H1 (cell line): ENCODE measurements around the gene MKLN1. TPM values are rescaled to one million over a fixed set of nuclear protein-coding genes. Genes with fewer than 3 reads are reported as not detected.

Source experiments
- CTCF ChIA-PET: fragments of 300-600 bp; sonication (Branson Sonifier 250); formaldehyde crosslinking; loops from one replicate; lab custom pipeline; 2021; ENCODE audit not compliant: partially characterized antibody; lab: Charles Lee
- POLR2A ChIA-PET: fragments of 300-600 bp; sonication (Branson Sonifier 250); formaldehyde crosslinking; loops from one replicate; lab custom pipeline; 2021; ENCODE audit warnings: inconsistent platforms; ENCODE audit not compliant: partially characterized antibody; lab: Charles Lee
- DNase-seq, 2 experiments: peaks; one replicate each; pipeline versions ENCODE4 v3.0.0 to v3.0.0-alpha.2; 2010 to 2022; ENCODE audit warnings: low spot score in 2 of 2, low read depth in 1 of 2, mixed read lengths in 1 of 2
- FAIRE-seq: peaks from 2 replicates; lab custom pipeline; 2011; peaks lifted over from hg19 to GRCh38; lab: Jason Lieb, UNC
- H2AFZ ChIP-seq: 2 replicates; pipeline ENCODE4 v1.8.1; 2012; ENCODE audit warnings: low read length, inconsistent platforms
- H2AK5ac ChIP-seq: 2 replicates; pipeline ENCODE4 v1.6.1; 2013; ENCODE audit warnings: low read depth, low read length
- H2BK120ac ChIP-seq: replicated peaks from 2 replicates; pipeline ENCODE3; 2013; ENCODE audit warnings: low read depth, low read length, inconsistent platforms
- H2BK12ac ChIP-seq: 2 replicates; pipeline ENCODE4 v1.6.1; 2013; ENCODE audit warnings: low read depth, low read length
- H2BK15ac ChIP-seq: 2 replicates; pipeline ENCODE4 v1.6.1; 2013; ENCODE audit warnings: low read length
- H2BK20ac ChIP-seq: 2 replicates; pipeline ENCODE4 v1.6.1; 2013; ENCODE audit warnings: low read length
- H2BK5ac ChIP-seq: 2 replicates; pipeline ENCODE4 v1.6.1; 2013; ENCODE audit warnings: low read depth, low read length
- H3K14ac ChIP-seq: 2 replicates; pipeline ENCODE4 v1.6.1; 2013; ENCODE audit warnings: inconsistent platforms; ENCODE audit not compliant: insufficient read length
- H3K18ac ChIP-seq: 2 replicates; pipeline ENCODE4 v1.6.1; 2013; ENCODE audit warnings: low read length; ENCODE audit errors: extremely low read depth
- H3K23ac ChIP-seq: 2 replicates; pipeline ENCODE4 v1.6.1; 2013; ENCODE audit warnings: inconsistent platforms; ENCODE audit not compliant: insufficient read length
- H3K23me2 ChIP-seq: 2 replicates; pipeline ENCODE4 v1.6.1; 2013; ENCODE audit warnings: low read depth, low read length
- H3K27ac ChIP-seq: 2 replicates; pipeline ENCODE4 v1.6.1; 2011; ENCODE audit warnings: low read depth, low read length, inconsistent platforms
- H3K27me3 ChIP-seq, 4 experiments: replicated peaks in 1 of 4; 1 replicate in 1 of 4; 2 replicates in 3 of 4; pipeline versions ENCODE4 v1.6.1 to v1.8.1; 2011 to 2013; ENCODE audit warnings: low read length in 3 of 4, mild to moderate bottlenecking in 3 of 4, inconsistent platforms in 2 of 4, mixed read lengths in 2 of 4, moderate library complexity in 1 of 4; ENCODE audit not compliant: control insufficient read depth in 3 of 4, insufficient read depth in 3 of 4; ENCODE audit errors: extremely low read depth in 1 of 4
- H3K36me3 ChIP-seq, 4 experiments: 2 replicates each; pipeline versions ENCODE4 v1.6.1 to v1.8.1; 2011 to 2013; ENCODE audit warnings: mild to moderate bottlenecking in 4 of 4, low read length in 3 of 4, moderate library complexity in 2 of 4, control low read depth in 1 of 4, inconsistent platforms in 1 of 4; ENCODE audit not compliant: insufficient read depth in 4 of 4, control insufficient read depth in 2 of 4
- H3K4ac ChIP-seq: replicated peaks from 2 replicates; pipeline ENCODE3; 2013; ENCODE audit warnings: low read length, low read depth, mixed read lengths, inconsistent platforms; ENCODE audit not compliant: insufficient read length
- H3K4me1 ChIP-seq, 4 experiments: replicated peaks in 1 of 4; 1 replicate in 1 of 4; 2 replicates in 3 of 4; pipeline versions ENCODE4 v1.6.1 to v1.8.1; 2011 to 2013; ENCODE audit warnings: low read length in 3 of 4, inconsistent platforms in 2 of 4, mixed read lengths in 1 of 4; ENCODE audit not compliant: insufficient read depth in 4 of 4, control insufficient read depth in 3 of 4
- H3K4me2 ChIP-seq, 2 experiments: 2 replicates each; pipeline versions ENCODE4 v1.6.1 to v1.8.1; 2011 to 2013; ENCODE audit warnings: low read depth in 2 of 2, low read length in 2 of 2, control low read depth in 1 of 2, inconsistent platforms in 1 of 2, mild to moderate bottlenecking in 1 of 2; ENCODE audit not compliant: insufficient read depth in 1 of 2
- H3K4me3 ChIP-seq, 4 experiments: fragments of 200-600, 300-600 bp in 1 of 4; sonication (generic), shearing (Covaris generic), sonication (Bioruptor Twin) in 1 of 4; 2 replicates each; pipeline versions ENCODE4 v1.5.1 to v1.8.1; 2011 to 2016; ENCODE audit warnings: low read length in 4 of 4, low read depth in 3 of 4, control low read depth in 2 of 4, inconsistent platforms in 2 of 4, mild to moderate bottlenecking in 2 of 4, mixed read lengths in 1 of 4, moderate library complexity in 1 of 4; ENCODE audit not compliant: insufficient read depth in 2 of 4; ENCODE audit errors: extremely low read depth in 1 of 4
- H3K56ac ChIP-seq: replicated peaks from 2 replicates; pipeline ENCODE3; 2013; ENCODE audit warnings: low read depth, mild to moderate bottlenecking, mixed read lengths, low read length, inconsistent platforms; ENCODE audit not compliant: insufficient read length
- H3K79me1 ChIP-seq: 2 replicates; pipeline ENCODE4 v1.6.1; 2013; ENCODE audit warnings: low read depth, low read length, control low read depth
- H3K79me2 ChIP-seq, 2 experiments: 2 replicates each; pipeline versions ENCODE4 v1.6.1 to v1.8.1; 2012 to 2013; ENCODE audit warnings: low read length in 2 of 2, mild to moderate bottlenecking in 2 of 2, inconsistent platforms in 1 of 2; ENCODE audit not compliant: insufficient read depth in 2 of 2, control insufficient read depth in 1 of 2
- H3K9ac ChIP-seq, 4 experiments: replicated peaks in 1 of 4; 1 replicate in 1 of 4; 2 replicates in 3 of 4; pipeline versions ENCODE4 v1.6.1 to v1.8.1; 2011 to 2013; ENCODE audit warnings: low read depth in 3 of 4, low read length in 3 of 4, control low read depth in 2 of 4, mild to moderate bottlenecking in 2 of 4, moderate library complexity in 2 of 4, inconsistent platforms in 1 of 4; ENCODE audit errors: extremely low read depth in 1 of 4
- H3K9me3 ChIP-seq, 2 experiments: 2 replicates each; pipeline versions ENCODE4 v1.6.1 to v1.8.1; 2012 to 2013; ENCODE audit warnings: mild to moderate bottlenecking in 2 of 2, moderate library complexity in 2 of 2, control low read depth in 1 of 2, inconsistent platforms in 1 of 2, low read depth in 1 of 2, low read length in 1 of 2, mixed read lengths in 1 of 2; ENCODE audit not compliant: insufficient read depth in 2 of 2
- H4K20me1 ChIP-seq, 2 experiments: replicated peaks in 1 of 2; 2 replicates each; pipeline versions ENCODE3 to v1.8.1; 2011 to 2013; ENCODE audit warnings: inconsistent platforms in 2 of 2, low read length in 2 of 2, mild to moderate bottlenecking in 1 of 2; ENCODE audit not compliant: insufficient read depth in 2 of 2, control insufficient read depth in 1 of 2
- H4K5ac ChIP-seq: 2 replicates; pipeline ENCODE4 v1.6.1; 2013; ENCODE audit warnings: low read length, low read depth, mixed read lengths, inconsistent platforms; ENCODE audit not compliant: insufficient read length
- H4K8ac ChIP-seq: 2 replicates; pipeline ENCODE4 v1.8.0; 2013; ENCODE audit warnings: mild to moderate bottlenecking, moderate library complexity, low read length, inconsistent platforms; ENCODE audit not compliant: insufficient read depth; ENCODE audit errors: extremely low read depth
- H4K91ac ChIP-seq: replicated peaks from 2 replicates; pipeline ENCODE3; 2013; ENCODE audit warnings: low read length, mixed read lengths, inconsistent platforms; ENCODE audit not compliant: insufficient read length
- ATF2 ChIP-seq: IDR thresholded peaks from 2 replicates; pipeline ENCODE4 v1.6.1; 2012; ENCODE audit warnings: low read length, inconsistent platforms
- BRCA1 ChIP-seq: IDR thresholded peaks from 2 replicates; pipeline ENCODE4 v1.6.1; 2012; ENCODE audit warnings: low read depth, low read length, improper control_type of control experiment
- CTCF ChIP-seq, 3 experiments: IDR thresholded peaks; 1 replicate in 2 of 3; 2 replicates in 1 of 3; pipeline versions ENCODE4 v1.5.1 to v1.6.1; 2011; ENCODE audit warnings: low read length in 3 of 3, mild to moderate bottlenecking in 3 of 3, inconsistent platforms in 2 of 3, low read depth in 1 of 3, moderate library complexity in 1 of 3; ENCODE audit not compliant: insufficient read depth in 1 of 3; ENCODE audit errors: control extremely low read depth in 1 of 3
- GTF2F1 ChIP-seq: IDR thresholded peaks from 2 replicates; pipeline ENCODE4 v1.6.1; 2012; ENCODE audit warnings: low read depth, low read length, improper control_type of control experiment, borderline replicate concordance
- RAD21 ChIP-seq, 2 experiments: IDR thresholded peaks in 1 of 2; conservative IDR thresholded peaks in 1 of 2; 2 replicates each; pipeline ENCODE4 v1.6.1; 2011; ENCODE audit warnings: low read depth in 2 of 2, low read length in 2 of 2, improper control_type of control experiment in 1 of 2, inconsistent platforms in 1 of 2, mild to moderate bottlenecking in 1 of 2, moderate library complexity in 1 of 2
- RXRA ChIP-seq: IDR thresholded peaks from 2 replicates; pipeline ENCODE4 v1.6.1; 2011; ENCODE audit warnings: low read depth, mild to moderate bottlenecking, low read length, moderate library complexity; ENCODE audit not compliant: insufficient read depth
- SIN3A ChIP-seq, 2 experiments: IDR thresholded peaks in 1 of 2; conservative IDR thresholded peaks in 1 of 2; 2 replicates each; pipeline ENCODE4 v1.6.1; 2011 to 2012; ENCODE audit warnings: low read length in 2 of 2, improper control_type of control experiment in 1 of 2, low read depth in 1 of 2, mild to moderate bottlenecking in 1 of 2
- SP1 ChIP-seq: IDR thresholded peaks from 2 replicates; pipeline ENCODE4 v1.6.1; 2011; ENCODE audit warnings: low read depth, low read length
- polyA plus RNA-seq, 7 experiments: library from polyadenylated mRNA; depleted of rRNA in 3 of 7; stranded (reverse) in 5 of 7; unstranded in 2 of 7; fragments of >200 nt in 5 of 7; fragments of 200-250 nt in 2 of 7; gene quantifications; 1 replicate in 5 of 7; 2 replicates in 1 of 7; 4 replicates in 1 of 7; pipeline versions ENCODE4 v1.2.1 to v1.2.3, GENCODE V29; 2011 to 2013; ENCODE audit warnings: missing spikeins in 2 of 7, mixed read lengths in 2 of 7
- total RNA-seq: library from RNA; stranded (reverse); fragmentation: NEBNext Ultra II Directional; extraction: Animal tissue kit (Norgen Biotek cat#: 25700); gene quantifications from 2 replicates; pipeline ENCODE4 v1.2.1, GENCODE V29; 2021

MKLN1 gene
- total and polyA plus RNA-seq, 2 of the 8 experiments (the other 6 are each of a cell fraction or from before 2014, with no cell fraction given): 22.3 to 50.9 TPM

- H4K8ac ChIP-seq: no peak overlapping the region
- no peak overlapping the region for H3K4me2 ChIP-seq
- H3K36me3 ChIP-seq: 0 out of 8 replicates have a peak, but pooled peaks cover 0 to 2% (median 0%) of the 10 kb centered on the region in 4 experiments
- H3K4me1 ChIP-seq: peaks cover 0 to 5% (median 2%) of the 10 kb centered on the region in 4 experiments; a peak in 3 of 7 replicates
- POLR2A ChIA-PET: interaction anchor here (0.9 to 2.6 kb wide), 2 partner anchors 10 to 18 kb away, joined by 4 to 18 read pairs; partner anchors contain the start of gene MKLN1
- no peak for TF ChIP-seq GTF2F1
- no peak for TF ChIP-seq SIN3A (conservative IDR thresholded peaks at IDR 0.05 in 1 of 2, IDR thresholded peaks at IDR 0.05 in 1 of 2; ENCODE audit: low read depth in 1 of 2, low read length in 2 of 2)
- no peak for TF ChIP-seq SP1
- TF ChIP-seq RXRA: no peak
- TF ChIP-seq ATF2: no peak
- peak; percentile 53 to 55 for TF ChIP-seq RAD21 (IDR thresholded peaks at IDR 0.05 in 1 of 2, conservative IDR thresholded peaks at IDR 0.05 in 1 of 2; ENCODE audit: low read depth in 2 of 2, low read length in 2 of 2)
- TF ChIP-seq CTCF (IDR thresholded peaks at IDR 0.05; ENCODE audit: control extremely low read depth in 1 of 3, insufficient read depth in 1 of 3, low read depth in 1 of 3, low read length in 3 of 3): peak in 2 of 3 experiments; percentile 39 to 58; a peak in 3 of 4 replicates
- no peak for TF ChIP-seq BRCA1
- H3K18ac ChIP-seq: no peak overlapping the region
- peaks cover 2 to 6% of the 10 kb centered on the region in 2 experiments for H4K20me1 ChIP-seq
- H2BK15ac ChIP-seq: no peak overlapping the region
- no peak overlapping the region for H3K4ac ChIP-seq
- CTCF ChIA-PET: interaction anchor here (0.7 to 1.7 kb wide), 9 partner anchors 9 to 441 kb away, joined by 3 to 7 read pairs (median 4); no protein-coding TSS in a partner anchor
- no peak overlapping the region for H3K23ac ChIP-seq
- no peak overlapping the region for H2AFZ ChIP-seq
- H3K4me3 ChIP-seq: no peak overlapping the region
- H2BK120ac ChIP-seq: no peak overlapping the region
- H3K27ac ChIP-seq: no peak overlapping the region
- no peak overlapping the region for H2AK5ac ChIP-seq
- H3K9me3 ChIP-seq: peaks cover 3 to 4% of the 10 kb centered on the region in 2 experiments; a peak in 3 of 4 replicates
- H3K79me1 ChIP-seq: no peaks in the 10 kb centered on the region
- no peak overlapping the region for H3K9ac ChIP-seq
- H4K91ac ChIP-seq: no peak overlapping the region
- no peak overlapping the region for H3K14ac ChIP-seq
- no peak overlapping the region for H2BK20ac ChIP-seq
- H4K5ac ChIP-seq: no peak overlapping the region
- H3K23me2 ChIP-seq: no peaks in the 10 kb centered on the region
- no peak overlapping the region for H2BK5ac ChIP-seq
- DNase-seq (no peak), FAIRE-seq (no peak)
- H3K56ac ChIP-seq: no peak overlapping the region
- no peaks in the 10 kb centered on the region for H3K27me3 ChIP-seq
- H2BK12ac ChIP-seq: no peak overlapping the region
- peaks cover 22 to 100% of the 10 kb centered on the region in 2 experiments for H3K79me2 ChIP-seq
These were observed 10.5 kb downstream of the MKLN1 start for GRCh38 chr7:131338173-131338572.
